ENCODE results near the gene PSMB2. TPM values are rescaled to one million over a fixed set of nuclear protein-coding genes. Genes with fewer than 3 reads are reported as not detected.

Gene PSMB2
- total RNA-seq, 1 experiment from 2014 or later, result 122 TPM

- ATAC-seq (peak; percentile 76), DNase-seq (ENCODE audit: low read depth, low spot score) (peak; percentile 38)
- intact Hi-C loops (cut with micrococcal nuclease), result loop anchor here (5.0 kb wide), 1 partner anchor 69 kb away; the partner anchor contains the start of gene PSMB2
- H3K4me1 ChIP-seq (ENCODE audit: control insufficient read depth in 1 of 2, insufficient read depth in 2 of 2, low read length in 2 of 2), result peaks cover 20 to 39% of the 10 kb centered on the region in 2 experiments; a peak in 3 of 4 replicates
- H3K27ac ChIP-seq (ENCODE audit: low read depth, low read length), result peak within 1 kb of the TSS; percentile 67; the same call in 1 of the 2 replicates
- peak within 1 kb of the TSS; percentile 70 to 89 for H3K4me3 ChIP-seq (replicated peaks in 1 of 2; ENCODE audit: low read depth in 1 of 2, low read length in 2 of 2)
- no peaks in the 10 kb centered on the region for H3K9me2 ChIP-seq (ENCODE audit: insufficient read depth)
- no peaks in the 10 kb centered on the region for H3K27me3 ChIP-seq (ENCODE audit: insufficient read depth, low read length)
- peak; percentile 74 for TF ChIP-seq MAX (IDR thresholded peaks at IDR 0.05)
- peak; percentile 87 for TF ChIP-seq POLR2AphosphoS5 (IDR thresholded peaks at IDR 0.05; ENCODE audit: low read depth, low read length)
- TF ChIP-seq ZNF274 (IDR thresholded peaks at IDR 0.05; ENCODE audit: low read depth, low read length), result no peak
- TF ChIP-seq SIN3A (IDR thresholded peaks at IDR 0.05; ENCODE audit: low read depth), result peak; percentile 60
- no peak for TF ChIP-seq FOSL1 (IDR thresholded peaks at IDR 0.05; ENCODE audit: low read depth)
- TF ChIP-seq ZBTB33 (IDR thresholded peaks at IDR 0.05; ENCODE audit: extremely low read depth, insufficient replicate concordance, low read length), result no peak
- 0 out of 2 replicates have a peak, but pooled peaks have one; percentile 67 for TF ChIP-seq ZFX (IDR thresholded peaks at IDR 0.05)
- TF ChIP-seq YY1 (IDR thresholded peaks at IDR 0.05; ENCODE audit: extremely low read depth, insufficient replicate concordance, low read depth, low read length), result peak; percentile 57
- TF ChIP-seq RAD21 (IDR thresholded peaks at IDR 0.05; ENCODE audit: low read depth), result no peak
- TF ChIP-seq EZH2phosphoT487 (IDR thresholded peaks at IDR 0.05; ENCODE audit: borderline replicate concordance), result no peak
- H3K36me3 ChIP-seq (ENCODE audit: control insufficient read depth in 1 of 2, insufficient read depth in 2 of 2, low read length in 2 of 2), result no peaks in the 10 kb centered on the region
- H3K9ac ChIP-seq (ENCODE audit: low read length), result peak within 1 kb of the TSS; percentile 78
- H3K9me3 ChIP-seq (ENCODE audit: control insufficient read depth in 1 of 2, insufficient read depth in 1 of 2, low read depth in 1 of 2, low read length in 2 of 2), result no peaks in the 10 kb centered on the region
- no peaks in the 10 kb centered on the region for H4K20me1 ChIP-seq (ENCODE audit: insufficient read depth)
- ChIA-PET POLR2A (interaction anchor here (0.6 to 1.5 kb wide), 10 partner anchors 9 to 196 kb away, joined by 3 to 7 read pairs (median 4); partner anchors contain the start of genes C1orf216, CLSPN, KIAA0319L and NCDN), CTCF (interaction anchor here (1.0 to 2.1 kb wide), 7 partner anchors 9 to 721 kb away, joined by 3 to 11 read pairs (median 4); no protein-coding TSS in a partner anchor), RAD21 (ENCODE audit: low non-redundant PET in 1 of 2, low total read pairs in 2 of 2, uncharacterized antibody in 2 of 2, unreplicated experiment in 2 of 2) (no interaction called here)
- peak within 1 kb of the TSS; percentile 93 for H3K4me2 ChIP-seq (ENCODE audit: low read length)
- H2AFZ ChIP-seq (ENCODE audit: low read depth, low read length, poor library complexity, severe bottlenecking), result peak within 1 kb of the TSS; percentile 24
- no peaks in the 10 kb centered on the region for H3K79me2 ChIP-seq (ENCODE audit: insufficient read depth, low read length)
- no TSS peak for BruUV-seq (replicated peaks)
Measured at GRCh38 chr1:35573198-35574124, 67.9 kb downstream of the PSMB2 start, which contains the start of gene TFAP2E. TSS of gene TFAP2E (plus strand) at chr1:35573314. CDS start at chr1:35573578, 264 bp downstream.

Data from HCT116 (cell line).